Mesenteric fat pad (tissue), 1 donor: ENCODE measurements around the gene SLC6A1. TPM values are rescaled to one million over a fixed set of nuclear protein-coding genes. Genes with fewer than 3 reads are reported as not detected.
"Not testable (repeated sequence)": the region's sequence is repeated elsewhere in the genome, so short reads cannot be mapped to it uniquely, and the experiment has no call there.

ENCODE experiments used
- DNase-seq: peaks from one replicate; pipeline ENCODE4 v3.0.0-alpha.2; 2020; ENCODE audit warnings: low spot score
- total RNA-seq: library from RNA; stranded (reverse); fragmentation: NEBNext Ultra II Directional; extraction: Animal tissue kit (Norgen Biotek cat#: 25700); gene quantifications from one replicate; pipeline ENCODE4 v1.2.1, GENCODE V29; 2021
- donor health status: DM: yes; HTN: yes; CAD: no.

SLC6A1 gene
- total RNA-seq, 1 donor from 2014 or later = 0.39 TPM

- no peak for DNase-seq
Observed at GRCh38 chr3:11057655-11058054, 65.1 kb downstream of the SLC6A1 start.

DNA sequence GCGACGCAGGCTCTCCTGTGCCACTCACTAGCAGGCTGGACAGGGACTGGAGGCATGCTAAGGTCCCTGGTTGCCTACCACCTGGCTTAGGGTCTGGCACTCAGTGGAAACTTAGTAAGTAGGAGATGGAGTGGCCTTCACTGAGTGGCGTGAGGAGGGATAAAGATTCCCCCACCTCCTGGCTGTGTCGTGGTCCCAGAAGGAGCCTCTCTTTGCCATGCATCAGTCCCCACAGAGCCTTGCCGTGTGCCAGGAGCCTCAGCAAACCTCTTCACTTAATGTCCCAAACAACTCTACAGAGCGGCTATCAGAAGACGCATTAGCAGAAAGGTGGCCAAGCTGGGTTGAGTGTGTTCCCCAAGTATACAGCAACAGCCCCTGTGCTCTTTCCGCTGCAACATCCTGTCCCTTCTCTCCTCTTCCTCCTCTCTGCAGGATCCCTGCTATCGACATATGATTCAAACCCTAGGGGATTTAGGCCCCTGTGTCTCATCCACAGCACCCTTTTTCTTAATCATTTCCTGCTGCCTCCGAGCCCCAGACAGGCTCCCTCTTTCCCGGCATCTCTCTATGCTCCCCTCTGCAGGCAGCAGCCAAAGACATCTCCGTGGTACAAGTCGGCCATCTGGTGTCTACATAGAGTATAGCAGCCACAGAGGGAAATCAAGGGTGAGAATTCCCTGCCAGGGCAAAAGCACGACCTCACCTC, 66.7 kb downstream of the SLC6A1 start:
- no peak for DNase-seq

- no peak for DNase-seq
Observed at GRCh38 chr3:11059799-11060115, 67.2 kb downstream of the SLC6A1 start.

DNA sequence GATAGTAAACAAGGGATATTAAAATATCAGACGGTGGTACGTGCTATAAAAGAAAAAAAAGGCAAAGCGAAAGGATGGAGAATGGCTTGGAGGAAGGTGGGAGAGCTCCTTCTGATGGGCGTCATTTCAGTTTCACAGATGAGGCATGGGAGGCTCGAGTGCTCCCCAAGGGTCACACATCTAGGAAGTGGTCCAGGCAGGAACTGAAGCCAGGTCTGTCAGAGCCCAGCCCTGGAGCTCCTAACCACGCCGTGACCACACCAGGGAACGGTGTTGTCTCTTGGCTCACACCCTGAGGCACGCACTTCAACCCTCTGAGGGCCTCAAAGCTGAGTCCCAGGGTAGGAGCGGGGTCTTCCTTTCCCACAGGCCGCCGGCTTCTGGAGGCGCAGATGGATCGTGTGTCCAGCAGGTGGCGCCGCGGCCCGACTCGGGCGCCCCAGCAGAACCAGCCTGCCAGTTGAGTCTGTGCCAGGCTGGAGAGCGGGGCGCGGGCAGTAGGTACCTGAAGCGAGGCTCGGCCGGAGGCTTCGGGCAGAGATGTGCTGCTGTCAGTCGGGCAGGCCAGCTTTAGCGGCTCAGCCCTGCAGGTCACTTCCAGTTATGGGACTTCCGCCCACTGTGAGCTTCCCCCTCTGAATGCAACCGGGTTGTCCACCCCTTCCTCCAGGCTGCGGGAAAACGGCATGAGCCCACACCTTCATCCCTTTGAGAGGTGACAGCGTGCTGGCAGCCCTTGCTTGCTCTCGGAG, 68.1 kb downstream of the SLC6A1 start:
- DNase-seq = no peak

GRCh38 chr3:11061268-11061871, 68.8 kb downstream of the SLC6A1 start:
- DNase-seq = not testable (repeated sequence)

GRCh38 chr3:11062704-11063103, 70.2 kb downstream of the SLC6A1 start:
- no peak for DNase-seq

- peak; percentile 67 for DNase-seq
Observed at GRCh38 chr3:11071096-11071755, 78.7 kb downstream of the SLC6A1 start.

DNA sequence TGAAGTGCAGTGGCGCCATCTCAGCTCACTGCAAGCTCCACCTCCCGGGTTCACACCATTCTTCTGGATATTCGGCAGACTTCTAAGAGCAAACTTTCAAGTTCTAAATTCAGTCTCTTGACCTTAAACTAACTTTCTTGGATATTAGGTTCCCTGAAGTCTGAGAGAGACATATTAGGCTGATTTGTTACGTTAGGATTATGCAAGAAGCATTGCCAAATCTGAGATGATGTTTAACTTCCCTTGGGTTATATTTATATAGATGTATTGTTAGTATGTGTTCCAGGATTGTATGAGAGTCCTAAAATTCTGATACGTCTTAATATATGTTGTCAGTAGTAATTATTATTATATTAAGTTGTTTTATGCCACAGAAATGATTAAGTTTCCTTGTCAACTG, 80.1 kb downstream of the SLC6A1 start:
- DNase-seq = no peak

GRCh38 chr3:11074011-11074410, 81.5 kb downstream of the SLC6A1 start:
- DNase-seq = no peak

DNA sequence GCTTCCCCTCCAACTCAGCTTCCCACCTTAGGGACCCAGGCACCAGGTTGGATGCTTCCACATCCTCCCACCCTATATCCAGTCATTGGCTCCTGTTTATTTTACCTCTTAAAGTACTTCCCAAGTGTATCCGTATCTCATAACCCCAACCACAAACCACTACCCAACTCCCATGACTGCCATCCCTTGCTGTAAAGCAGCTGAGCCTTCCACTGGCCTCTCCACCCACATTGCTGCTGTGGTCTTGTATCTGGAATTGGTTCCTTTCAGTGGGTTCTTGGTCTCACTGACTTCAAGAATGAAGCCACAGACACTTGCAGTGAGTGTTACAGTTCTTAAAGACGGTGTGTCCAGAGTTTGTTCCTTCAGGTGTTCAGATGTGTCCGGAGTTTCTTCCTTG, 81.9 kb downstream of the SLC6A1 start:
- DNase-seq = no peak

DNA sequence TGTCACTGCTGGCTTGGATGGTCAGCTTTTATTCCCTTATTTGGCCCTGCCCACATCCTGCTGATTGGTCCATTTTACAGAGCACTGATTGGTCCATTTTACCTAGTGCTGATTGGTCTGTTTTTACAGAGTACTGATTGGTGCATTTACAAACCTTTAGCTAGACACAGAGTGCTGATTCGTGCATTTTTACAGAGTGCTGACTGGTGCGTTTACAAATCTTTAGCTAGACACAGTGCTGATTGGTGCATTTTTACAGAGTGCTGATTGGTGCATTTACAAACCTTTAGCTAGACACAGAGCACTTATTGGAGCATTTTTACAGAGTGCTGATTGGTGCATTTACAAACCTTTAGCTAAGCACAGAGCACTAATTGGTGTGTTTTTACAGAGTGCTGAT, 82.6 kb downstream of the SLC6A1 start:
- not testable (repeated sequence) for DNase-seq

GRCh38 chr3:11076711-11077110, 84.2 kb downstream of the SLC6A1 start:
- DNase-seq = no peak

DNA sequence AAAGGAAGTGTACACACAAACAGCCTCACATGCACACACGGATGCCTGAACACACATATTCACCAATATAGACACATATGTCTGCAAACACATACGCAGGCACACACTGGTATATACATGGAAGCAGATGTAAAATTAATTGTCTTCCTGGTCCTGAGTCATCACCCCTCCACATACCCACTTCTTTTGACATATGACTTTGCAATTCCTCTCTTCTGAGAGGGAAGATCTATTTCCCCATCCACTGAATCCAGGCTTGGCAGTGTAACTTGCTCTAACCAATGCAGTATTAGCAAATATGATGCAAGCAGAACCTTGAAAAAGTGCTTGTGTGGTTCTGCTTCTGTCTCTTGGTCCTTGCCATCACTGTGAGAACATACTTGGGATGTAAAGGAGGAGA, 84.9 kb downstream of the SLC6A1 start:
- no peak for DNase-seq

DNA sequence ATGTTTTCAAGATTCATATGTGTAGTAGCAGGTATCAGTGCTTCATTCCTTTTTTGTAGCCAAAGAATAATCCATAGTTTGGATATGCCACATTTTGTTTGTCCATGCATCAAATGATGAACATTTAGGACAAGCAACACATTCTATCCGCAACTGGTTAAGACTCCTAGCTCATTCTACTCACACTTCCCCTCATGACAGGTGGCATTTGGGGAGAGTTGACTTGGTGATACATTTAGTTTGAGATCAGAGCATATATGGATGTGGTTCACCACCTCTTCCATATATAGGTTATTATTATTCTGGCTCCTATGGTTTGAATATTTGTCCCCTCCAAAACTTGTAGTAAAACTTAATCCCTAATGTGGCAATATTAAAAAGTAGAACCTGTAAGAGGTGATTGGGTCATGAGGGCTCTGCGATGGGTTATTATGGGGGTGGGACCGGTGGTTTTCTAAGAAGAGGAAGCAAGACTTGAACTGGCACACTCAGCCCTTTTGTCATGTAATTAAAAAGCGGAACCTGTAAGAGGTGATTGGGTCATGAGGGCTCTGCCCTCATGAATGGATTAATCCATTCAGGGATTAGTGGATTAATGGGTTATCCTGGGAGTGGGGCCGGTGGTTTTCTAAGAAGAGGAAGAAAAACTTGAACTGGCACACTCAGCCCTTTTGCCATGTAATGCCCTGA, 86.4 kb downstream of the SLC6A1 start:
- DNase-seq = no peak

DNA sequence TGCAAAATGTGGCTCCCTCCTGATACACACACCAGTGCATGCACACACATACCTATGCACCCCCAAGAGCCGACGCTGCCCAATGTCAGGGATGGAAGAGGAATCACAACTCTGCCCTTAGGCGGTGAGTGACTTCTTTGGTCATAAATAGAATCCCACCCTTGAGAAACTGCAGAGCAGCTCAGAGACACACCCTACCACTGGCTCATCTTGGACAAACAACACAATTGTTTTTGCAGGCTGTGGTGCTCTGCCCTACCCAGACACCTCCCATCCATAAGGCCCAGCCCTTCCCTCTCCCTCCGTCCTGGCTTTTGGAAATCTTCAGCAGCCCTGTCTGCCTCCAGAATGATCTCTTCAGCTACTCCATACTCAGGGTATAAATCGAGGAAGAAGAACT, 87.9 kb downstream of the SLC6A1 start:
- no peak for DNase-seq

- DNase-seq = no peak
Observed at GRCh38 chr3:11084098-11084497, 91.5 kb downstream of the SLC6A1 start.

DNA sequence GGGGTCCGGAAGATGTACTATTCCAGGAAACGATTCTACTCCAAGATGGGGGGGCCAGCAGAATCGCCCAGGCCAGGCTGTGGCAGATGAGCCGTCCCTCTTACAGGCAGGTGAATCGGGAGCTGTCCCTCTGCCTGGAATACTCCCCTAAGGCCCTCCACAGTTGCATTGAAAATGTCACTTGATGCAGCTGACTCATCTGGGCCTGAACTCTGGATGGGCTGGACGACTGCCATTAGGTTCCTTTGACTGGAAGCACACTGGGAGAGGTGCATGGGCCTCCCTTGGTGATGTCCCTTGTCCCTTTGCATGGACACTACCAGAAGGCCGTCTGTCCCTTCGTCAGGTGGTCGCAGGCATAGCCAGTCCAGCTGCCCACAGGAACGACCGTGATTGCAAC, 92.1 kb downstream of the SLC6A1 start:
- no peak for DNase-seq

- no peak for DNase-seq
Observed at GRCh38 chr3:11085093-11085840, 92.7 kb downstream of the SLC6A1 start.

DNA sequence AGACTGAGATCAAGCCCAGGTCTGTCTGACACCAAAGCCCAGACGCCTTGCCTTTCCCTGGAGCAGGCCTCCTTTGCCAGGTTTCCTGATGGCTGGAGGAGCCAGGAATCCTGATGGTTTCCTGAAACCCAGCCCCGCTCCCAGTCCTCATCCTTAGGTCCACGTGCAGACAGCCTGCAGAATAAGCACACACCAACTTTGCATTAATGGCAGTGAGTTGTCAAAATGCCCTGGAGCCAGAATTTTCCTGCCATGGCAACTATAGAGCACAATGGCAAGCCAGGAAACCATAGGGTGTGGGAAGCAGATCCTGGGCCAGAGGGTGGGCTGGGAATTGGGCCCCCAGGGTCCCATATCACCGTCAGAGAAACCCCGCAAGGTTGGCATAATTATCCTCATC, 94.3 kb downstream of the SLC6A1 start:
- no peak for DNase-seq

DNA sequence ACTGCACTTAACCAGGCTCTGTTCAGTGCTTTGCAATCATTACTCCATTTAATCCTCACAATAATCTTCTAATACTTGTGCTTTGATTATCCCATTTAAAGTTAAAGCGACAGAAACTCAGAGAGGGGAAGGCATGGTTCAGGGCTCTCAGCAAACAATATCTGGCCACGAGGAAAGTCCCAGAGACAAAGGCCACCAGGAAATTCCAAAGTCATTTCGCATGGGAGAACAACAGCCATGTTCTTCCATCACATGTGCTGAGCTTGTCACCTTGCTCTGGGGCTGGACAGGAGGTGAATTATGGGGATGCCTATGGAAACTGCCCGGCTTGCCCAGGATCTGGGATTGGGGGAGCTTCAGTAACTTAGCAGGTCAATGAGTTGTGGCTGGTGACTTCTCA, 95.5 kb downstream of the SLC6A1 start:
- DNase-seq = no peak

- no peak for DNase-seq
Observed at GRCh38 chr3:11088831-11089230, 96.3 kb downstream of the SLC6A1 start.
